GM18951 (cell line): Measurements from ENCODE around the gene MLH3.
A peak's percentile ranks its signal among the peaks of the same experiment; 100 is the strongest.
"Not testable (repeated sequence)": the region's sequence is repeated elsewhere in the genome, so short reads cannot be mapped to it uniquely, and the experiment has no call there.

Source experiments
- POLR2A ChIP-seq: IDR thresholded peaks from 4 replicates; pipeline ENCODE4 v1.6.1; 2011; ENCODE audit warnings: mild to moderate bottlenecking; ENCODE audit not compliant: insufficient read length, insufficient read depth; ENCODE audit errors: extremely low read depth
- in situ Hi-C: fragments of 300-500 bp; cut with MboI; formaldehyde crosslinking; loops from one replicate; pipeline ENCODE4 v1.12.0; 2022; ENCODE audit warnings: low sequenced_read_pairs, mixed read lengths, inconsistent platforms; ENCODE audit not compliant: unreplicated experiment

Gene MLH3

GRCh38 chr14:75010472-75011093 is 40.7 kb downstream of the MLH3 start:
- in situ Hi-C loops = no loop called here
- TF ChIP-seq POLR2A = no peak

GRCh38 chr14:75009176-75009575 is 42.1 kb downstream of the MLH3 start:
- TF ChIP-seq POLR2A = no peak

GRCh38 chr14:75005357-75005756 is 45.9 kb downstream of the MLH3 start:
- TF ChIP-seq POLR2A = no peak
- in situ Hi-C loops = no loop called here

More at GRCh38 chr14:75009176-75009575, 42.1 kb downstream of the MLH3 start:
- in situ Hi-C loops = no loop called here

GRCh38 chr14:75003250-75004027 is 47.8 kb downstream of the MLH3 start:
- in situ Hi-C loops = no loop called here
- TF ChIP-seq POLR2A = no peak

GRCh38 chr14:75002392-75003249 is 48.6 kb downstream of the MLH3 start, which contains the start of gene EIF2B2:
Gene EIF2B2, plus strand, starts transcription at chr14:75002921. Its CDS starts 70 bp downstream, at chr14:75002991.
- TF ChIP-seq POLR2A = peak; percentile 65
- in situ Hi-C loops = no loop called here

GRCh38 chr14:75001899-75002298 is 49.4 kb downstream of the MLH3 start:
- in situ Hi-C loops = no loop called here
- TF ChIP-seq POLR2A = no peak

GRCh38 chr14:75001261-75001660 is 50.0 kb downstream of the MLH3 start:
- no peak for TF ChIP-seq POLR2A
- in situ Hi-C loops = no loop called here

- in situ Hi-C loops = not testable (repeated sequence)
Measured at GRCh38 chr14:74995781-74996180, 55.5 kb downstream of the MLH3 start.

GRCh38 chr14:74994182-74994581 is 57.1 kb downstream of the MLH3 start:
- in situ Hi-C loops = not testable (repeated sequence)

GRCh38 chr14:74988993-74989392 is 62.3 kb downstream of the MLH3 start:
- no peak for TF ChIP-seq POLR2A
- in situ Hi-C loops = no loop called here

GRCh38 chr14:74988131-74988530 is 63.1 kb downstream of the MLH3 start:
- TF ChIP-seq POLR2A = no peak
- in situ Hi-C loops = no loop called here

GRCh38 chr14:74985806-74986205 is 65.5 kb downstream of the MLH3 start:
- in situ Hi-C loops = no loop called here
- no peak for TF ChIP-seq POLR2A

- in situ Hi-C loops = no loop called here
- no peak for TF ChIP-seq POLR2A
Measured at GRCh38 chr14:74985028-74985310, 66.3 kb downstream of the MLH3 start.
